Measurements from ENCODE around the gene COG3. TPM values are rescaled to one million over a fixed set of nuclear protein-coding genes. Genes with fewer than 3 reads are reported as not detected.

COG3 gene
- total and polyA plus RNA-seq, 2 of the 13 experiments (the other 11 are each of a cell fraction or from before 2014, with no cell fraction given), result 37.8 to 47.5 TPM

DNA sequence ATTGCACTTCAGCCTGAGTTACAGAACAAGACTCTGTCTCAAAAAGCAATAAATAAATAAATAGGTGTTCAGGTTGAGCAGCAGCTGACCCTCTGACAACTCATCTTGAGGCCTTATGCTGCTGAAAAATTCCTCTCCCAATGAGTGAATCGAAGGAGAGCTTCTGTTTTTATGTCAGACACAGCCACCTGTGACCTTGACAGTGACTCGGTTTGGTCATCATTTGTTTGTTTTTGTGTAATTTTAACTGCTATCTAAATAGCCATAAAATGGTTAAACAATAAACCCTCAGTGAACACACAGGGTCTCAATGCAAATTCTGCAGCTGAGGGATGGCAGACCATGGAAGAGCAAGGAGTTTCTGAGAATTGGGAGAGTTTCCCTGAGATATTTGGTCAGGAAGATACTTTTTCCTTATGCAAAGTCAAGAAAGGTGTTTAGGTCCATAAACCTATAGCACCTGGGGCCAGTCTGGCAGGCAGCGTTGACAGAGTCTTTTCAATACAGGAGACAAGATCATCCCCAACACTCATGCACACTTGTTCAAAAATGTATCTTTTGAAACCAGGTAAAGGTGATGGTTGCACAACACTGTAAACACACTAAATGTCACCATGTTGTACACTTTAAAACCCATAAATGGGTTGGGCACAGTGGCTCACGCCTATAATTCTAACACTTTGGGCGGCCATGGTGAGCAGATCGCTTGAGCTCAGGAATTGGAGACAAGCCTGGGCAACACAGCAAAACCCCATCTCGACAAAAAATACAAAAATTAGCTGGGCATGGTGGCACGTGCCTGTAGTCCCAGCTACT is 30.0 kb upstream of the COG3 start (continued):
- TF ChIP-seq ZNF121 (CRISPR knock-in tag; IDR thresholded peaks at IDR 0.05) (peak; percentile 75), KDM2A (CRISPR knock-in tag; IDR thresholded peaks at IDR 0.05; ENCODE audit: borderline replicate concordance, low read depth) (no peak), RNF219 (CRISPR knock-in tag; IDR thresholded peaks at IDR 0.05) (no peak), NCOR1 (IDR thresholded peaks at IDR 0.05; ENCODE audit: borderline replicate concordance, low read length) (peak; percentile 77; the same call in 1 of the 2 replicates), PLRG1 (conservative IDR thresholded peaks at IDR 0.05) (no peak), KLF11 (CRISPR knock-in tag; IDR thresholded peaks at IDR 0.05) (no peak), SRF (IDR thresholded peaks at IDR 0.05; ENCODE audit: low read depth, low read length) (peak; percentile 61; the same call in 1 of the 2 replicates), UBTF (CRISPR knock-in tag; IDR thresholded peaks at IDR 0.05) (peak; percentile 13; the same call in 1 of the 2 replicates), IRF1 (CRISPR knock-in tag; IDR thresholded peaks at IDR 0.05; ENCODE audit: low read depth) (no peak), HNRNPK (IDR thresholded peaks at IDR 0.05; ENCODE audit: low read depth, low read length, poor library complexity, severe bottlenecking) (no peak), ZNF225 (CRISPR knock-in tag; IDR thresholded peaks at IDR 0.05) (no peak), SCMH1 (CRISPR knock-in tag; IDR thresholded peaks at IDR 0.05; ENCODE audit: borderline replicate concordance) (no peak), PAX8 (CRISPR knock-in tag; IDR thresholded peaks at IDR 0.05; ENCODE audit: borderline replicate concordance) (no peak), SMAD3 (CRISPR knock-in tag; IDR thresholded peaks at IDR 0.05) (0 out of 2 replicates have a peak, but pooled peaks have one; percentile 17), ZNF326 (CRISPR knock-in tag; IDR thresholded peaks at IDR 0.05; ENCODE audit: borderline replicate concordance) (no peak), SRSF1 (optimal IDR thresholded peaks at IDR 0.05; ENCODE audit: low read depth, low read length) (no peak)
- TF ChIP-seq, protein P1, sequence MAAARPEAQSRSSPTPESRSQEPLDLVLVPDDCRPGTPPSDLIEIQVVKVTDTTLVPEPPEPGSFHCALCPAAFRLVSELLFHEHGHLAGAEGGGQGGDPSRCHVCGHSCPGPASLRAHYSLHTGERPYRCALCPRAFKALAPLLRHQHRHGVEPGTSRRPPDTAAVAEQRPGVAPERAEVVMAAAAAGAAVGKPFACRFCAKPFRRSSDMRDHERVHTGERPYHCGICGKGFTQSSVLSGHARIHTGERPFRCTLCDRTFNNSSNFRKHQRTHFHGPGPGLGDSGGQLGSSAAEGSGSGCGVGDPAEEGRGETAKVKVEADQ (CRISPR knock-in tag; IDR thresholded peaks at IDR 0.05; ENCODE audit: borderline replicate concordance), result peak; percentile 2; the same call in 1 of the 2 replicates
- TF ChIP-seq, protein P2, sequence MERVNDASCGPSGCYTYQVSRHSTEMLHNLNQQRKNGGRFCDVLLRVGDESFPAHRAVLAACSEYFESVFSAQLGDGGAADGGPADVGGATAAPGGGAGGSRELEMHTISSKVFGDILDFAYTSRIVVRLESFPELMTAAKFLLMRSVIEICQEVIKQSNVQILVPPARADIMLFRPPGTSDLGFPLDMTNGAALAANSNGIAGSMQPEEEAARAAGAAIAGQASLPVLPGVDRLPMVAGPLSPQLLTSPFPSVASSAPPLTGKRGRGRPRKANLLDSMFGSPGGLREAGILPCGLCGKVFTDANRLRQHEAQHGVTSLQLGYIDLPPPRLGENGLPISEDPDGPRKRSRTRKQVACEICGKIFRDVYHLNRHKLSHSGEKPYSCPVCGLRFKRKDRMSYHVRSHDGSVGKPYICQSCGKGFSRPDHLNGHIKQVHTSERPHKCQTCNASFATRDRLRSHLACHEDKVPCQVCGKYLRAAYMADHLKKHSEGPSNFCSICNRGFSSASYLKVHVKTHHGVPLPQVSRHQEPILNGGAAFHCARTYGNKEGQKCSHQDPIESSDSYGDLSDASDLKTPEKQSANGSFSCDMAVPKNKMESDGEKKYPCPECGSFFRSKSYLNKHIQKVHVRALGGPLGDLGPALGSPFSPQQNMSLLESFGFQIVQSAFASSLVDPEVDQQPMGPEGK (CRISPR knock-in tag; IDR thresholded peaks at IDR 0.05), result peak; percentile 9; the same call in 1 of the 2 replicates
